Coronary artery (tissue), 2 donors: ENCODE measurements around the gene TWNK.

Source experiments
- DNase-seq: peaks from one replicate; pipeline ENCODE4 v3.0.0-alpha.2; 2017; ENCODE audit warnings: low spot score
- H3K27ac ChIP-seq, 2 donors: fragments of 200-600 bp; sonication (generic); one replicate each; pipeline ENCODE4 v1.5.1; 2016 to 2019
- H3K4me3 ChIP-seq: fragments of 200-600 bp; sonication (generic); 2 replicates; pipeline ENCODE4 v1.5.1; 2016; ENCODE audit warnings: mild to moderate bottlenecking, moderate library complexity
- TF ChIP-seq, protein P1 (sequence below): fragments of 200-600 bp; sonication (generic); IDR thresholded peaks from one replicate; pipeline ENCODE4 v1.5.1; 2019; ENCODE audit warnings: antibody characterized with exemption

The TWNK gene

DNA sequence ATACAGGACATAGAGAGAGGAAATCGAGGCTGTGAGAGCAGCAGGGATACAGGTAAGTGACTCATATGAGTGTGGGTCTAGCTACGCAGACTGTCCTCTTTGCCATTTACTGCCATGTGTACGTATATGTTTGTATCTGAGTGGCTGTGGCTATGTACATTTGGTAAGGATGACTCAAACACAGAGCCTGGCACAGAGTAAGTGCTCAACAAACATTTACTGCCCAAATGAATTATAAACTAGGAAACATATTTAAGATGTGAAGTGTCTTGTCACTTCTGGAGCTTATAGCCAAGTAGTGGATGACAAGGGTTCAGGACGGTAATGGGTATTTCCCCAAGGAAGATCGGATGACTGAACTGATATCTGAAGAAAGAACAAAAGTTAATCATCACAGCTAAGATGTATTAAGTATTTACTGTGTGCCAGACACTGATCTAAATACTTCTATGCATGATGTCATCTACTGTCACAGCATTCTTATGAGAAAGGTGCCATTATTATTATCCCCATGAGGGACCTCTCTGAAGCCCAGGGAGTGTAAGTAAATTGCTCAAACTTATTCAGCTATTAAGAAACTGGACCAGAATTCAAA, 6.1 kb upstream of the TWNK start:
- TF ChIP-seq, protein P1, sequence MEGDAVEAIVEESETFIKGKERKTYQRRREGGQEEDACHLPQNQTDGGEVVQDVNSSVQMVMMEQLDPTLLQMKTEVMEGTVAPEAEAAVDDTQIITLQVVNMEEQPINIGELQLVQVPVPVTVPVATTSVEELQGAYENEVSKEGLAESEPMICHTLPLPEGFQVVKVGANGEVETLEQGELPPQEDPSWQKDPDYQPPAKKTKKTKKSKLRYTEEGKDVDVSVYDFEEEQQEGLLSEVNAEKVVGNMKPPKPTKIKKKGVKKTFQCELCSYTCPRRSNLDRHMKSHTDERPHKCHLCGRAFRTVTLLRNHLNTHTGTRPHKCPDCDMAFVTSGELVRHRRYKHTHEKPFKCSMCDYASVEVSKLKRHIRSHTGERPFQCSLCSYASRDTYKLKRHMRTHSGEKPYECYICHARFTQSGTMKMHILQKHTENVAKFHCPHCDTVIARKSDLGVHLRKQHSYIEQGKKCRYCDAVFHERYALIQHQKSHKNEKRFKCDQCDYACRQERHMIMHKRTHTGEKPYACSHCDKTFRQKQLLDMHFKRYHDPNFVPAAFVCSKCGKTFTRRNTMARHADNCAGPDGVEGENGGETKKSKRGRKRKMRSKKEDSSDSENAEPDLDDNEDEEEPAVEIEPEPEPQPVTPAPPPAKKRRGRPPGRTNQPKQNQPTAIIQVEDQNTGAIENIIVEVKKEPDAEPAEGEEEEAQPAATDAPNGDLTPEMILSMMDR = no peak
- no peak for DNase-seq
- Histone ChIP-seq H3K27ac (no peak overlapping the region), H3K4me3 (no peak overlapping the region)

DNA sequence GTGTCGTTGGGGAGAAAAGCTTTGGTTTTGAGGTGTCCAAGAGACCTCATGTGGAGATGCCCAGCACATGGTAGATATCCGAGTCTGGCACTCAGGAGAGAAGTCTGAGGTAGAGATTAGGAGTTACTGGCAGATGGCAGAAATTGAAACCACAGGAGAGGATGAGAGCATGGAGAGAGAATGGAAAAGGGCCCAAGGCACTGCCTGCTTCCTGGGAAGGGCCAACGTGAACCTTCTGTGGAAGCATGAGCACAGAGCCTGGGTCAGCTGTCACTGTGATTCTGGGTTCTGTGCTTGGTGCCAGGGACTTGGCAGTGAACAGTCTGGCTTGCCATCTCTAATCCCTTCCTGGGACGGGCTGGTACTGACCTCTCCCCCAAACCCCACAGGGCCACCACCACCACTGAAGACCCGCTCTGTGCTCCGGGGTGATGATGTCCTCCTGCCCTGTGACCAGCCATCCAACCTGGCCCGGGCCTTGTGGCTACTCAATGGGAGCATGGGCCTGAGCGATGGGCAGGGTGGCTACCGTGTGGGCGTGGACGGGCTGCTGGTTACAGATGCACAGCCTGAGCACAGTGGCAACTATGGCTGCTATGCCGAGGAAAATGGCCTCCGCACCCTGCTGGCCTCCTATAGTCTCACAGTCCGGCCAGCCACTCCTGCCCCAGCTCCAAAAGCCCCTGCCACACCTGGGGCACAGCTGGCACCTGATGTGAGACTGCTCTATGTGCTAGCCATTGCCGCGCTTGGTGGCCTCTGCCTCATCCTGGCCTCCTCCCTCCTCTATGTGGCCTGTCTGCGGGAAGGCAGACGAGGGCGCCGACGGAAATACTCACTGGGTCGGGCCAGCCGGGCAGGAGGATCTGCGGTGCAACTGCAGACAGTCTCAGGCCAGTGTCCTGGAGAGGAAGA, 4.2 kb upstream of the TWNK start:
- DNase-seq = peak; percentile 67
- TF ChIP-seq, protein P1 = no peak
- Histone ChIP-seq H3K27ac (no peak overlapping the region), H3K4me3 (no peak overlapping the region)

GRCh38 chr10:100983868-100984671, 3.3 kb upstream of the TWNK start:
- TF ChIP-seq, protein P1 = no peak
- peak; percentile 68 for DNase-seq
- H3K27ac ChIP-seq = no peak overlapping the region
- no peak overlapping the region for H3K4me3 ChIP-seq

- no peak overlapping the region for H3K27ac ChIP-seq
- DNase-seq = peak; percentile 61
- H3K4me3 ChIP-seq = no peak overlapping the region
- TF ChIP-seq, protein P1 = no peak
These were observed 2.6 kb upstream of the TWNK start for GRCh38 chr10:100984672-100985177.

DNA sequence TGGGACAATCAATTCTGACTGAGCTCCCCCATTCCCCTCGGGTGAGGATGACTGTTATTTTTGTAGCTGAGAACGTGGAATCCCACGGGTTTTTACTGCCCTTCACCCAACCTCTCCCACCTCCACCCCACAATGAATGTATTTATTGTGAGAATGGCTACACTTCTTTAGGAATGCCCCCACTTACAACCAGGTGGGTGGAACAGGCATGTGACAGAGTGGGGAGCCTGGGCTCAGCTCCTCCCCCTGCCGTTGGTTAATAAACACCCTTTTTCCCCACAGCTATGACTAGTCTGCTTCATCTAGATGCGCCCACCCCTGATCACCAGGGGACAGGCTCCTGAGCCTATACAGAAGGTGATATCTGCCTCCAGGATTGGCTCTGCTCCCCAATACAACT, 2.0 kb upstream of the TWNK start:
- no peak for DNase-seq
- no peak overlapping the region for H3K27ac ChIP-seq

GRCh38 chr10:100986623-100986951, 756 bp upstream of the TWNK start:
- H3K4me3 ChIP-seq = peak overlapping the region; percentile 98
- DNase-seq = no peak
- peak overlapping the region; percentile 69 to 85 for H3K27ac ChIP-seq
- TF ChIP-seq, protein P1 = no peak

More for the DNA sequence above, 2.0 kb upstream of the TWNK start:
- H3K4me3 ChIP-seq = no peak overlapping the region
- TF ChIP-seq, protein P1 = no peak
